HL-60/S4 treated with phorbol 12-myristate 13-acetate at 8.2 ng/mL for 4 days and 3 days (cell line): ENCODE data around the gene HOMEZ.
"Not testable (repeated sequence)": the region's sequence is repeated elsewhere in the genome, so short reads cannot be mapped to it uniquely, and the experiment has no call there.

ENCODE experiments used
- in situ Hi-C: fragments of 300-500 bp; cut with MboI; formaldehyde crosslinking; loops from 2 replicates; pipeline ENCODE4 v1.15.0; 2022; ENCODE audit warnings: low sequenced_read_pairs

HOMEZ gene

GRCh38 chr14:23286020-23286901 lies at the start of gene HOMEZ:
Gene HOMEZ (minus strand): TSS chr14:23286132. CDS start chr14:23285952, 180 bp downstream.
- in situ Hi-C loops: no loop called here

GRCh38 chr14:23335623-23336022 lies 49.7 kb upstream of the HOMEZ start:
- in situ Hi-C loops: no loop called here

GRCh38 chr14:23327947-23328744 lies 42.2 kb upstream of the HOMEZ start:
- in situ Hi-C loops: no loop called here

- in situ Hi-C loops: no loop called here
Measured at GRCh38 chr14:23326491-23327332, 40.8 kb upstream of the HOMEZ start.

GRCh38 chr14:23325746-23326145 lies 39.8 kb upstream of the HOMEZ start:
- in situ Hi-C loops: not testable (repeated sequence)

GRCh38 chr14:23324993-23325392 lies 39.1 kb upstream of the HOMEZ start:
- in situ Hi-C loops: no loop called here

GRCh38 chr14:23324455-23324846 lies 38.5 kb upstream of the HOMEZ start:
- in situ Hi-C loops: no loop called here

- in situ Hi-C loops: no loop called here
Measured at GRCh38 chr14:23323838-23324454, 38.0 kb upstream of the HOMEZ start.

GRCh38 chr14:23322568-23323517 lies 36.9 kb upstream of the HOMEZ start:
- in situ Hi-C loops: no loop called here

- in situ Hi-C loops: no loop called here
Measured at GRCh38 chr14:23321572-23322547, 35.9 kb upstream of the HOMEZ start.

- in situ Hi-C loops: no loop called here
Measured at GRCh38 chr14:23320584-23321571, 34.9 kb upstream of the HOMEZ start, which contains the start of gene PABPN1. Gene PABPN1 (plus strand): TSS chr14:23321457. CDS start chr14:23321470, 13 bp downstream.

- in situ Hi-C loops: no loop called here
Measured at GRCh38 chr14:23319746-23320583, 34.0 kb upstream of the HOMEZ start.

GRCh38 chr14:23316300-23316699 lies 30.4 kb upstream of the HOMEZ start:
- in situ Hi-C loops: no loop called here

GRCh38 chr14:23310546-23310945 lies 24.6 kb upstream of the HOMEZ start:
- in situ Hi-C loops: no loop called here

- in situ Hi-C loops: no loop called here
Measured at GRCh38 chr14:23308721-23309445, 23.0 kb upstream of the HOMEZ start.
